Spleen (tissue), 11 donors: ENCODE results near the gene IGSF21. TPM values are rescaled to one million over a fixed set of nuclear protein-coding genes. Genes with fewer than 3 reads are reported as not detected.

ENCODE experiments used
- DNase-seq: peaks from one replicate; pipeline ENCODE4 v3.0.0-alpha.2; 2020
- H3K27ac ChIP-seq, 8 donors: fragments of 200-600 bp; sonication (generic) in 7 of 8; 1 replicate in 4 of 8; 2 replicates in 4 of 8; pipeline versions ENCODE4 v1.5.0 to v1.8.0; 2016 to 2021; ENCODE audit warnings: inconsistent platforms in 4 of 8, mild to moderate bottlenecking in 4 of 8, moderate library complexity in 1 of 8
- H3K27me3 ChIP-seq, 7 donors: fragments of 200-600 bp; sonication (generic) in 6 of 7; replicated peaks in 1 of 7; 1 replicate in 4 of 7; 2 replicates in 3 of 7; pipeline versions ENCODE4 v1.5.0 to v1.8.0; 2016 to 2021; ENCODE audit warnings: inconsistent platforms in 3 of 7, mild to moderate bottlenecking in 1 of 7
- H3K36me3 ChIP-seq, 6 donors: fragments of 200-600 bp; sonication (generic) in 5 of 6; 1 replicate in 4 of 6; 2 replicates in 2 of 6; pipeline versions ENCODE4 v1.5.0 to v1.8.0; 2016 to 2021; ENCODE audit warnings: inconsistent platforms in 2 of 6
- H3K4me1 ChIP-seq, 6 donors: fragments of 200-600 bp; sonication (generic) in 5 of 6; 1 replicate in 3 of 6; 2 replicates in 3 of 6; pipeline versions ENCODE4 v1.5.0 to v1.8.0; 2016 to 2021; ENCODE audit warnings: inconsistent platforms in 3 of 6
- H3K4me3 ChIP-seq, 8 donors: fragments of 200-600 bp; sonication (generic) in 7 of 8; 1 replicate in 4 of 8; 2 replicates in 4 of 8; pipeline versions ENCODE4 v1.5.0 to v1.8.0; 2016 to 2021; ENCODE audit warnings: inconsistent platforms in 4 of 8, mild to moderate bottlenecking in 4 of 8, moderate library complexity in 2 of 8
- H3K9me3 ChIP-seq, 8 donors: fragments of 200-600 bp; sonication (generic) in 7 of 8; 1 replicate in 4 of 8; 2 replicates in 4 of 8; pipeline versions ENCODE4 v1.5.0 to v1.8.0; 2016 to 2021; ENCODE audit warnings: inconsistent platforms in 4 of 8
- CTCF ChIP-seq, 11 experiments: fragments of 200-600 bp in 7 of 11; fragments of 450-650 bp in 4 of 11; sonication (generic) in 4 of 11; IDR thresholded peaks in 8 of 11; conservative IDR thresholded peaks in 3 of 11; 1 replicate in 7 of 11; 2 replicates in 4 of 11; pipeline versions ENCODE4 v1.4.0 to v1.8.0; 2016 to 2021; ENCODE audit warnings: antibody characterized with exemption in 11 of 11, inconsistent platforms in 4 of 11, mild to moderate bottlenecking in 1 of 11
- POLR2A ChIP-seq, 3 donors: fragments of 450-650 bp; IDR thresholded peaks; one replicate each; pipeline ENCODE4 v1.5.1; 2017; ENCODE audit warnings: antibody characterized with exemption in 3 of 3, mild to moderate bottlenecking in 1 of 3
- POLR2AphosphoS5 ChIP-seq, 3 donors: sonication (generic); formaldehyde crosslinking; IDR thresholded peaks; one replicate each; pipeline ENCODE4 v1.5.1; 2017; ENCODE audit warnings: antibody characterized with exemption in 3 of 3
- WGBS, 5 donors: extraction: QIAGEN DNeasy Blood & Tissue Kit in 3 of 5; methylation state at CpG; one replicate each; pipeline versions ENCODE4 v1.1.5 to v1.1.7; 2013 to 2018; 5-methylcytosine and 5-hydroxymethylcytosine counted together
- intact Hi-C: fragments of 100-400 bp; cut with DNase I; formaldehyde crosslinking; loops from one replicate; pipeline ENCODE4 v1.15.0; 2023; ENCODE audit warnings: low total_unique reads
- polyA plus RNA-seq, 3 donors: library from polyadenylated mRNA; stranded (reverse); fragments of 200-250 nt; gene quantifications; one replicate each; pipeline ENCODE4 v1.2.1, GENCODE V29; 2013
- total RNA-seq, 7 donors: library from RNA; depleted of rRNA in 3 of 7; stranded (reverse); fragments of >200 nt in 3 of 7; fragmentation: NEBNext Ultra II Directional in 4 of 7; extraction: Animal tissue kit (Norgen Biotek cat#: 25700) in 4 of 7; gene quantifications; one replicate each; pipeline versions ENCODE4 v1.1.0 to v1.2.1, GENCODE V29; 2016 to 2021
- donor health status: healthy with polysubstance abuse.
- donor health status: DM: no; HTN: no; CAD: no; lungs with moderate emphysema.
- donor health status: DM: no; HTN: no; CAD: no.
- donor health status: Bipolar disorder and iron deficiency.
- donor health status: healthy.
- donor health status: DM: no; HTN: no; CAD: no.
- donor health status: DM: yes; HTN: yes; CAD: no.

Gene IGSF21
- total and polyA plus RNA-seq, 10 donors: 1.6 to 35.0 (median 20.6) TPM

- no peaks in the 10 kb centered on the region for H3K9me3 ChIP-seq
- 75 to 83% (median 80%) methylated on average over 7 of the region's 7 CpGs for whole genome bisulfite sequencing, 5 donors
- TF ChIP-seq CTCF (IDR thresholded peaks at IDR 0.05 in 8 of 11, conservative IDR thresholded peaks at IDR 0.05 in 3 of 11): no peak
- TF ChIP-seq POLR2AphosphoS5 (IDR thresholded peaks at IDR 0.05): no peak
- TF ChIP-seq POLR2A (IDR thresholded peaks at IDR 0.05): no peak
- H3K27ac ChIP-seq: no peak overlapping the region
- no peak overlapping the region for H3K4me3 ChIP-seq
- H3K4me1 ChIP-seq: peaks cover 0 to 1% (median 0%) of the 10 kb centered on the region in 6 donors
- no peaks in the 10 kb centered on the region for H3K36me3 ChIP-seq
- H3K27me3 ChIP-seq: peaks cover 0 to 63% (median 9%) of the 10 kb centered on the region in 7 donors
- intact Hi-C loops: no loop called here
- DNase-seq: no peak
Measured at GRCh38 chr1:18183533-18183932, 75.9 kb downstream of the IGSF21 start.

- no peaks in the 10 kb centered on the region for H3K9me3 ChIP-seq
- H3K36me3 ChIP-seq: no peaks in the 10 kb centered on the region
- 70 to 83% (median 79%) methylated on average over 5 of the region's 5 CpGs for WGBS, 5 donors
- DNase-seq: no peak
- intact Hi-C loops: no loop called here
- peaks cover 0 to 64% (median 0%) of the 10 kb centered on the region in 7 donors for H3K27me3 ChIP-seq
- no peaks in the 10 kb centered on the region for H3K4me1 ChIP-seq
- no peak overlapping the region for H3K4me3 ChIP-seq
- TF ChIP-seq POLR2A (IDR thresholded peaks at IDR 0.05): no peak
- TF ChIP-seq POLR2AphosphoS5 (IDR thresholded peaks at IDR 0.05): no peak
- no peak for TF ChIP-seq CTCF (IDR thresholded peaks at IDR 0.05 in 8 of 11, conservative IDR thresholded peaks at IDR 0.05 in 3 of 11)
- no peak overlapping the region for H3K27ac ChIP-seq
Measured at GRCh38 chr1:18187054-18187453, 79.5 kb downstream of the IGSF21 start.

DNA sequence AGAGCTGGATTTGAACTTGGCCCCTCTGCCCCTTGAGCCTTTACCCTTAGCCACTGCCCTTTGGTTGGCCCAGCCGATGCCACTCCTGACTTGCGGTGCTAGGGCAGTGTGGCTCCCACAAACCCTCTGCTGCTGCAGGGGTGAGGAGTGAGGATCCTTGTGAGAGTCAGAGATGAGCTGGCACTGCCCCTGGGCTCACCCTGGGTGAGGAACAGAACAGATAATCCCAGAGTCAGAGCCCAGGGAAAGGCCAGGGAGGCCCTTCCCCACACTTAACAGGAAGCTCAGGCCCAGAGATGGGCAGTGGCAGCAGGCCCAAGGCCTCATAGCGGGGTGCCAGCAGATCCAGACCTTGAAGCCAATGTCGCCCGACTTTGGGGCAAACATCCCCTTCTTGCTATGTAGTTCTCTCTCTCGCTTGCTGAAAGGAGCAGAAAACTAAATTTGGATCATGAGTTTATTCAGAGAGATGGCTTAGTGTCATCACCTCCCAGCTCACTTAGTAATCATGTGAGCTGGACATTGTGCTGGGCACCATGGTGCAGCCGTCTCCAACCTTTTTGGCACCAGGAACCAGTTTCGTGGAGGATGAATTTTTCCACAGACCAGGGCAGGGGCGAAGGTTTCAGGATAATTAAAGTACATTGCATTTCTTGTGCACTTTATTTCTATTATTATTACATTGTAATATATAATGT lies 81.4 kb downstream of the IGSF21 start:
- no peak for DNase-seq
- H3K9me3 ChIP-seq: no peaks in the 10 kb centered on the region
- WGBS, 5 donors: 72 to 90% (median 82%) methylated on average over 9 of the region's 9 CpGs
- peaks cover 0 to 66% (median 0%) of the 10 kb centered on the region in 7 donors for H3K27me3 ChIP-seq
- intact Hi-C loops: no loop called here
- H3K27ac ChIP-seq: no peak overlapping the region
- H3K4me3 ChIP-seq: no peak overlapping the region
- H3K36me3 ChIP-seq: no peaks in the 10 kb centered on the region
- TF ChIP-seq POLR2AphosphoS5 (IDR thresholded peaks at IDR 0.05) (no peak), POLR2A (IDR thresholded peaks at IDR 0.05) (no peak), CTCF (IDR thresholded peaks at IDR 0.05 in 8 of 11, conservative IDR thresholded peaks at IDR 0.05 in 3 of 11) (no peak)
- H3K4me1 ChIP-seq: no peaks in the 10 kb centered on the region

GRCh38 chr1:18190598-18190997 lies 83.0 kb downstream of the IGSF21 start:
- peaks cover 0 to 60% (median 0%) of the 10 kb centered on the region in 7 donors for H3K27me3 ChIP-seq
- DNase-seq: no peak
- intact Hi-C loops: no loop called here
- 35 to 47% (median 44%) methylated on average over 7 of the region's 7 CpGs for WGBS, 5 donors
- H3K9me3 ChIP-seq: no peaks in the 10 kb centered on the region
- H3K27ac ChIP-seq: no peak overlapping the region
- H3K4me3 ChIP-seq: no peak overlapping the region
- no peaks in the 10 kb centered on the region for H3K36me3 ChIP-seq
- no peaks in the 10 kb centered on the region for H3K4me1 ChIP-seq
- TF ChIP-seq POLR2AphosphoS5 (IDR thresholded peaks at IDR 0.05): no peak
- TF ChIP-seq CTCF (IDR thresholded peaks at IDR 0.05 in 8 of 11, conservative IDR thresholded peaks at IDR 0.05 in 3 of 11): no peak
- TF ChIP-seq POLR2A (IDR thresholded peaks at IDR 0.05): no peak
